Measurements from ENCODE around the gene MYO5B. TPM values are rescaled to one million over a fixed set of nuclear protein-coding genes. Genes with fewer than 3 reads are reported as not detected.

The MYO5B gene
- total RNA-seq, 4 donors from 2014 or later: 0.63 to 31.0 (median 13.0) TPM

DNA sequence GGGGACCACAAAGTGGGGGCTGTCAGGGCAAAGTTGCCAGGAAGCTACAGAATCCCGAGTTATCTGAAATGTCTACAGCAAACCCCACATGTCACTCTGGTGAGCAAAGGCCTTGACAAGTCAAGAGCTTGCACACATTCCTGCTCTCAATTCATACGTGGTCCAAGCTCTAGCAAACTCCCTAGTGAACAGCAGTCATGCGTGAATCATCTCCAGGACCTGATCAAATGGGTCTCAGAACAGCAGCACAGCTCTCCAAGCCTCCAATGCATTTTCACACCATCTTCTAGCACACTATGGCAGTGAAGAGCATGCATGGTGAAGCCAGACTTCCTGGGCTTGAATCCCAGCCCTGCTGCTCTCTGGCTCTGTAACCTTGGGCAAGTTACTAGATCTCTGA lies 68.5 kb downstream of the MYO5B start:
- ATAC-seq (ENCODE audit: low FRiP score) (no peak), DNase-seq (ENCODE audit: low spot score) (no peak)
- no peak for TF ChIP-seq CTCF (IDR thresholded peaks at IDR 0.05)

DNA sequence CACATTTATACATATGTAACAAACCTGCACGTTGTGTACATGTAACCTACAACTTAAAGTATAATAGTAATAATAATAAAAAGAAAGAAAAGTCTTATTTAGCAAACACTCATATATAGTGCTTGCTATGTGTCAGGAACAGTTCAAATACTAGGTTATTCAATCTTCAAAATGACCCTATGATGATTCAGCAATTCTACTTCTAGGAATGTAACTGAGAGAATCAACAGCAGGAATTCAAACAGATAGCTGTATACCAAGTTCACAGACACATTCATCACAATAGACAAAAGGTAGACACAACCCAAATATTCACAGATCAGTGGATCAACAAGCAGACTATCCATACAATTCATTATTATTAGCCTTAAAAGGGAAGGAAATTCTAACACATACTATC lies 69.5 kb downstream of the MYO5B start:
- no peak for DNase-seq (ENCODE audit: low spot score)
- TF ChIP-seq CTCF (IDR thresholded peaks at IDR 0.05): no peak
- no peak for ATAC-seq (ENCODE audit: low FRiP score)

DNA sequence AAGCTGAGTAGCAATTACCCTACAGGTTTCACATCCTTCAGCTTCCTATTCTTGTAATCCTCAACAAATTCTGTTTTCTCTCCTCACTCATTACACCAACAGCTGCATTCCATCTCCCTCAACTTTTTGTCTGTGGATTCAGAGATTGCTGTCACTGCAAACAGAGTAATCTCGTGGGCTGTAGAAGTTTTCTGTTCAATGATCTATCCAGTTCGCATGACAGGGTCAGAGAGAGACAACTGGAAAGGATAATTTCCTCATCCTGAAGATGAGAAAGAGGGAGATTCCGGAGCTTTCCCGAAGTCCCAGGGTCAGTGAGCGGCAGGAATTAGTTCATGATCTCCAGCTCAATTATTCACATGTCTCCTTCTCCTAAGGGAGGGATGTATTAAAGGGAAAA lies 75.7 kb downstream of the MYO5B start:
- TF ChIP-seq CTCF (IDR thresholded peaks at IDR 0.05): no peak
- DNase-seq (ENCODE audit: low spot score): no peak
- ATAC-seq (ENCODE audit: low FRiP score): no peak

- ATAC-seq (ENCODE audit: low FRiP score): peak; percentile 65
- no peak for DNase-seq (ENCODE audit: low spot score)
- no peak for TF ChIP-seq CTCF (IDR thresholded peaks at IDR 0.05)
Observed at GRCh38 chr18:50117863-50118262, 77.1 kb downstream of the MYO5B start.

GRCh38 chr18:50115095-50115494 lies 79.9 kb downstream of the MYO5B start:
- TF ChIP-seq CTCF (IDR thresholded peaks at IDR 0.05): no peak
- ATAC-seq (ENCODE audit: low FRiP score) (no peak), DNase-seq (ENCODE audit: low spot score) (no peak)

- TF ChIP-seq CTCF (IDR thresholded peaks at IDR 0.05): no peak
- ATAC-seq (ENCODE audit: low FRiP score) (no peak), DNase-seq (ENCODE audit: low spot score) (no peak)
Observed at GRCh38 chr18:50114448-50114847, 80.5 kb downstream of the MYO5B start.

GRCh38 chr18:50113726-50114125 lies 81.2 kb downstream of the MYO5B start:
- no peak for DNase-seq (ENCODE audit: low spot score)
- no peak for TF ChIP-seq CTCF (IDR thresholded peaks at IDR 0.05)
- ATAC-seq (ENCODE audit: low FRiP score): no peak

Data from omental fat pad (tissue), 4 donors.